Lower leg skin (tissue), 4 donors: ENCODE measurements around the gene SLC22A1. TPM values are rescaled to one million over a fixed set of nuclear protein-coding genes. Genes with fewer than 3 reads are reported as not detected.
"Not testable (repeated sequence)": the region's sequence is repeated elsewhere in the genome, so short reads cannot be mapped to it uniquely, and the experiment has no call there.

Source experiments
- DNase-seq, 2 donors: peaks; one replicate each; pipeline ENCODE4 v3.0.0-alpha.2; 2019; ENCODE audit warnings: low spot score in 2 of 2
- H3K4me3 ChIP-seq: fragments of 200-600 bp; sonication (generic); 2 replicates; pipeline ENCODE4 v1.5.1; 2017; ENCODE audit warnings: mild to moderate bottlenecking, low read depth; ENCODE audit not compliant: poor library complexity, severe bottlenecking
- CTCF ChIP-seq, 3 donors: fragments of 450-650 bp; IDR thresholded peaks; one replicate each; pipeline ENCODE4 v1.5.1; 2016; ENCODE audit warnings: antibody characterized with exemption in 3 of 3, mild to moderate bottlenecking in 3 of 3, moderate library complexity in 2 of 3
- POLR2A ChIP-seq, 2 donors: fragments of 450-650 bp; IDR thresholded peaks; one replicate each; pipeline ENCODE4 v1.6.1; 2016 to 2017; ENCODE audit warnings: antibody characterized with exemption in 2 of 2, mild to moderate bottlenecking in 1 of 2, moderate library complexity in 1 of 2
- WGBS, 2 donors: methylation state at CpG; one replicate each; pipeline ENCODE4 v1.1.5; 2018; 5-methylcytosine and 5-hydroxymethylcytosine counted together
- intact Hi-C: fragments of 100-400 bp; cut with DNase I; formaldehyde crosslinking; loops from one replicate; pipeline ENCODE4 v1.15.0; 2023; ENCODE audit warnings: low total_unique reads
- total RNA-seq, 4 donors: library from RNA; depleted of rRNA; stranded (reverse); fragments of >200 nt; gene quantifications; one replicate each; pipeline ENCODE4 v1.1.0, GENCODE V29; 2016

Gene SLC22A1
- total RNA-seq, 4 donors from 2014 or later, result 0.65 to 1.4 (median 0.80) TPM; not detected in 1

- intact Hi-C loops, result no loop called here
These were observed 40.0 kb downstream of the SLC22A1 start for GRCh38 chr6:160161647-160161986.

GRCh38 chr6:160162030-160162566 is 40.5 kb downstream of the SLC22A1 start:
- no peak for DNase-seq
- intact Hi-C loops, result no loop called here
- 65 to 75% methylated on average over 5 of the region's 5 CpGs for WGBS, 2 donors
- TF ChIP-seq POLR2A (IDR thresholded peaks at IDR 0.05) (no peak), CTCF (IDR thresholded peaks at IDR 0.05) (no peak)
- no peak overlapping the region for H3K4me3 ChIP-seq

More at GRCh38 chr6:160161647-160161986, 40.0 kb downstream of the SLC22A1 start:
- TF ChIP-seq CTCF (IDR thresholded peaks at IDR 0.05) (no peak), POLR2A (IDR thresholded peaks at IDR 0.05) (no peak)
- 67 to 73% methylated on average over 5 of the region's 5 CpGs for WGBS, 2 donors
- no peak for DNase-seq
- H3K4me3 ChIP-seq, result no peak overlapping the region

- intact Hi-C loops, result no loop called here
- H3K4me3 ChIP-seq, result no peak overlapping the region
- no peak for DNase-seq
- WGBS, 2 donors, result 82 to 86% methylated on average over 8 of the region's 8 CpGs
- TF ChIP-seq POLR2A (IDR thresholded peaks at IDR 0.05) (no peak), CTCF (IDR thresholded peaks at IDR 0.05) (no peak)
These were observed 41.8 kb downstream of the SLC22A1 start for GRCh38 chr6:160163425-160163824.

- 72 to 79% methylated on average over 7 of the region's 7 CpGs for WGBS, 2 donors
- DNase-seq, result no peak
- TF ChIP-seq POLR2A (IDR thresholded peaks at IDR 0.05) (no peak), CTCF (IDR thresholded peaks at IDR 0.05) (no peak)
- no peak overlapping the region for H3K4me3 ChIP-seq
- intact Hi-C loops, result no loop called here
These were observed 42.3 kb downstream of the SLC22A1 start for GRCh38 chr6:160163912-160164311.

- WGBS, 2 donors, result 90 to 92% methylated on average over 3 of the region's 3 CpGs
- intact Hi-C loops, H3K4me3 ChIP-seq, DNase-seq: not testable (repeated sequence)
These were observed 44.3 kb downstream of the SLC22A1 start for GRCh38 chr6:160165928-160166327.

- intact Hi-C loops, result no loop called here
- DNase-seq, result no peak
- 69 to 85% methylated on average over 7 of the region's 7 CpGs for WGBS, 2 donors
- TF ChIP-seq POLR2A (IDR thresholded peaks at IDR 0.05) (no peak), CTCF (IDR thresholded peaks at IDR 0.05) (no peak)
- no peak overlapping the region for H3K4me3 ChIP-seq
These were observed 46.2 kb downstream of the SLC22A1 start for GRCh38 chr6:160167604-160168399.
